Mesenchymal stem cell (in vitro differentiated cells and primary cell): ENCODE data around the gene XRN2.

Experiments used
- DNase-seq: peaks from one replicate; pipeline ENCODE4 v3.0.0-alpha.2; 2013
- H2AFZ ChIP-seq: one replicate; pipeline ENCODE4 v1.6.1; 2013; ENCODE audit warnings: low read depth, mild to moderate bottlenecking, control low read depth, inconsistent platforms, low read length, moderate library complexity
- H2AK5ac ChIP-seq: 2 replicates; pipeline ENCODE4 v1.6.1; 2013; ENCODE audit warnings: low read length, moderate library complexity, mild to moderate bottlenecking, inconsistent platforms; ENCODE audit not compliant: severe bottlenecking
- H2BK120ac ChIP-seq: one replicate; pipeline ENCODE4 v1.6.1; 2013; ENCODE audit warnings: low read depth, mild to moderate bottlenecking, inconsistent platforms, low read length, moderate library complexity
- H2BK12ac ChIP-seq, 2 experiments: one replicate each; pipeline ENCODE4 v1.6.1; 2013; ENCODE audit warnings: inconsistent platforms in 2 of 2, low read length in 2 of 2, mild to moderate bottlenecking in 2 of 2, moderate library complexity in 2 of 2, control low read depth in 1 of 2
- H2BK15ac ChIP-seq: one replicate; pipeline ENCODE4 v1.6.1; 2013; ENCODE audit warnings: mild to moderate bottlenecking, low read depth, inconsistent platforms; ENCODE audit not compliant: poor library complexity, severe bottlenecking
- H2BK5ac ChIP-seq: 2 replicates; pipeline ENCODE4 v1.6.1; 2013; ENCODE audit warnings: low read depth, mild to moderate bottlenecking, low read length, control low read depth, inconsistent platforms; ENCODE audit not compliant: poor library complexity, severe bottlenecking
- H3K14ac ChIP-seq, 2 experiments: one replicate each; pipeline ENCODE4 v1.6.1; 2013; ENCODE audit warnings: inconsistent platforms in 2 of 2, low read length in 2 of 2, control low read depth in 1 of 2, mild to moderate bottlenecking in 1 of 2, moderate library complexity in 1 of 2
- H3K18ac ChIP-seq, 2 experiments: one replicate each; pipeline ENCODE4 v1.6.1; 2013; ENCODE audit warnings: inconsistent platforms in 2 of 2, low read length in 2 of 2, control low read depth in 1 of 2, low read depth in 1 of 2, mild to moderate bottlenecking in 1 of 2
- H3K23ac ChIP-seq, 2 experiments: one replicate each; pipeline ENCODE4 v1.6.1; 2013; ENCODE audit warnings: inconsistent platforms in 2 of 2, low read length in 2 of 2, mild to moderate bottlenecking in 2 of 2, moderate library complexity in 2 of 2, control low read depth in 1 of 2
- H3K27ac ChIP-seq: 2 replicates; pipeline ENCODE4 v1.5.1; 2013; ENCODE audit warnings: mild to moderate bottlenecking, moderate library complexity, low read length, control low read depth, inconsistent platforms; ENCODE audit not compliant: poor library complexity, severe bottlenecking
- H3K27me3 ChIP-seq, 2 experiments: 2 replicates each; pipeline versions ENCODE4 v1.6.1 to v1.7.0; 2013; ENCODE audit warnings: low read length in 2 of 2, mild to moderate bottlenecking in 2 of 2, moderate library complexity in 2 of 2, control low read depth in 1 of 2, inconsistent platforms in 1 of 2; ENCODE audit not compliant: control insufficient read depth in 1 of 2, insufficient read depth in 1 of 2
- H3K36me3 ChIP-seq, 2 experiments: 2 replicates each; pipeline versions ENCODE4 v1.6.1 to v1.7.0; 2013; ENCODE audit warnings: low read length in 2 of 2, control low read depth in 1 of 2, inconsistent platforms in 1 of 2, low read depth in 1 of 2, mild to moderate bottlenecking in 1 of 2; ENCODE audit not compliant: insufficient read depth in 2 of 2, control insufficient read depth in 1 of 2
- H3K4ac ChIP-seq, 2 experiments: one replicate each; pipeline ENCODE4 v1.6.1; 2013; ENCODE audit warnings: inconsistent platforms in 2 of 2, low read length in 2 of 2, mild to moderate bottlenecking in 2 of 2, moderate library complexity in 2 of 2, control low read depth in 1 of 2, low read depth in 1 of 2
- H3K4me1 ChIP-seq: 2 replicates; pipeline ENCODE4 v1.6.1; 2013; ENCODE audit warnings: low read depth, low read length, control low read depth; ENCODE audit not compliant: control insufficient read depth, insufficient read depth
- H3K4me2 ChIP-seq: 2 replicates; pipeline ENCODE4 v1.6.1; 2013; ENCODE audit warnings: low read length, mild to moderate bottlenecking, inconsistent platforms; ENCODE audit not compliant: poor library complexity, severe bottlenecking
- H3K4me3 ChIP-seq, 2 experiments: 2 replicates each; pipeline versions ENCODE4 v1.5.1 to v1.7.0; 2013; ENCODE audit warnings: low read length in 2 of 2, mild to moderate bottlenecking in 2 of 2, control low read depth in 1 of 2, low read depth in 1 of 2; ENCODE audit not compliant: insufficient read depth in 1 of 2
- H3K79me1 ChIP-seq: replicated peaks from 2 replicates; pipeline ENCODE4 v1.6.1; 2013; ENCODE audit warnings: mild to moderate bottlenecking, control low read depth, low read length, inconsistent platforms; ENCODE audit not compliant: poor library complexity, severe bottlenecking
- H3K9ac ChIP-seq: 2 replicates; pipeline ENCODE4 v1.7.0; 2013; ENCODE audit warnings: mild to moderate bottlenecking, low read length, moderate library complexity
- H3K9me3 ChIP-seq: 2 replicates; pipeline ENCODE4 v1.7.0; 2013; ENCODE audit warnings: mild to moderate bottlenecking, low read length; ENCODE audit not compliant: control insufficient read depth
- H4K8ac ChIP-seq: one replicate; pipeline ENCODE4 v1.6.1; 2013; ENCODE audit warnings: inconsistent platforms, mild to moderate bottlenecking, low read length, moderate library complexity
- H4K91ac ChIP-seq: one replicate; pipeline ENCODE4 v1.6.1; 2013; ENCODE audit warnings: mild to moderate bottlenecking, low read length, inconsistent platforms
- WGBS: methylation state at CpG from one replicate; pipeline ENCODE4 v1.1.7; 2013; ENCODE audit warnings: mixed read lengths; 5-methylcytosine and 5-hydroxymethylcytosine counted together

The XRN2 gene

DNA sequence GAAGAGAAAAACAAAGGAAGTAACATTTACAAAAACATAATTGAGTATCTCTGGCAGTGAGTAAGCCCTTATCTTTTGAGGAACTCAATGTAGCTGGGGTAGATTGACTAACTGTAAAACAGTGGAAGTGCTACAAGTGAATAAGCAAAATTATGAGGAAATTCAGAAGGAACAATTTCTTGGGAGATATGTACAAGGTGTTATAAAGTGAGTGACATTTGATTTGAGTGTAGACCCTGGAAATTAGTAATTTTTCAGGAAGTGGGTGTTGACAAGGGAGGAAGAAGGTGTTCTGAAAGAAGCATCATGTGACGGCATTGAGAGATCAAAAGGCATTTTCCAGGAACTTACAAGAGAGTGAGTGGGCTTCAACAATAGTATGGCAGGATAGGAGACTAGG is 22.2 kb downstream of the XRN2 start:
- Histone ChIP-seq H3K36me3 (peaks cover 0 to 26% of the 10 kb centered on the region in 2 experiments), H2AFZ (no peak overlapping the region), H3K4me1 (peaks cover 3% of the 10 kb centered on the region), H2BK15ac (no peak overlapping the region), H4K91ac (no peak overlapping the region), H3K27me3 (no peaks in the 10 kb centered on the region), H3K14ac (no peak overlapping the region), H3K4me3 (no peak overlapping the region), H3K9me3 (peaks cover 5% of the 10 kb centered on the region), H3K18ac (no peak overlapping the region), H3K27ac (no peak overlapping the region), H3K23ac (no peak overlapping the region), H3K79me1 (peaks cover 9% of the 10 kb centered on the region), H2BK12ac (no peak overlapping the region), H2AK5ac (no peak overlapping the region), H3K4ac (no peak overlapping the region), H2BK5ac (no peak overlapping the region), H4K8ac (no peak overlapping the region), H3K9ac (no peak overlapping the region), H3K4me2 (no peak overlapping the region), H2BK120ac (no peak overlapping the region)
- WGBS: 100% methylated on average over 1 of the region's 1 CpG
- peak; percentile 19 for DNase-seq

DNA sequence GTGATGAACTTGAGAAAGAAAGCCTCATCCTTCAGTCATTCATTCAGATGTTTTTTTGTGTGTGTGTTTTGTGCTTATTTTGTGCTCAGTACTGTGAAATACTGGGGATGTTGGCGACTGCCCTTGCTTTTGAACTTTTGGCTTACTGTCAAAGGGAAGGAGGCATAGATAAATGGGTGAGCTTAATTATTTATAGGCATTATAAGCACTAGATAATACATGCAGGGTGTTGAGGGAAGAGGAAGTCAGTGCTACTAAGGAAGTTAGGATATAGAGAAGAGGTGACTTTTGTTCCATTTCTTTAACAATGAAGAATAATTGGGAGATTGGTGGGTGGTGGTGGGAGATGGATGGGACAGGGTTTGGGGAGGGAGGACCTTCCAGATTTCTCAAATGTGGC is 23.6 kb downstream of the XRN2 start:
- no peak overlapping the region for H2BK120ac ChIP-seq
- peaks cover 3% of the 10 kb centered on the region for H3K4me1 ChIP-seq
- H2AFZ ChIP-seq: no peak overlapping the region
- no peak overlapping the region for H3K18ac ChIP-seq
- no peak overlapping the region for H3K4ac ChIP-seq
- no peak overlapping the region for H3K4me2 ChIP-seq
- H4K91ac ChIP-seq: no peak overlapping the region
- H3K23ac ChIP-seq: no peak overlapping the region
- H3K4me3 ChIP-seq: no peak overlapping the region
- H2BK15ac ChIP-seq: no peak overlapping the region
- peaks cover 9% of the 10 kb centered on the region for H3K79me1 ChIP-seq
- no peak for DNase-seq
- WGBS: 94% methylated on average over 1 of the region's 1 CpG
- H3K27me3 ChIP-seq: no peaks in the 10 kb centered on the region
- no peak overlapping the region for H2AK5ac ChIP-seq
- H3K14ac ChIP-seq: no peak overlapping the region
- no peak overlapping the region for H2BK5ac ChIP-seq
- no peak overlapping the region for H3K27ac ChIP-seq
- H3K9me3 ChIP-seq: peaks cover 5% of the 10 kb centered on the region
- peaks cover 0 to 40% of the 10 kb centered on the region in 2 experiments for H3K36me3 ChIP-seq
- no peak overlapping the region for H4K8ac ChIP-seq
- H3K9ac ChIP-seq: no peak overlapping the region
- no peak overlapping the region for H2BK12ac ChIP-seq

DNA sequence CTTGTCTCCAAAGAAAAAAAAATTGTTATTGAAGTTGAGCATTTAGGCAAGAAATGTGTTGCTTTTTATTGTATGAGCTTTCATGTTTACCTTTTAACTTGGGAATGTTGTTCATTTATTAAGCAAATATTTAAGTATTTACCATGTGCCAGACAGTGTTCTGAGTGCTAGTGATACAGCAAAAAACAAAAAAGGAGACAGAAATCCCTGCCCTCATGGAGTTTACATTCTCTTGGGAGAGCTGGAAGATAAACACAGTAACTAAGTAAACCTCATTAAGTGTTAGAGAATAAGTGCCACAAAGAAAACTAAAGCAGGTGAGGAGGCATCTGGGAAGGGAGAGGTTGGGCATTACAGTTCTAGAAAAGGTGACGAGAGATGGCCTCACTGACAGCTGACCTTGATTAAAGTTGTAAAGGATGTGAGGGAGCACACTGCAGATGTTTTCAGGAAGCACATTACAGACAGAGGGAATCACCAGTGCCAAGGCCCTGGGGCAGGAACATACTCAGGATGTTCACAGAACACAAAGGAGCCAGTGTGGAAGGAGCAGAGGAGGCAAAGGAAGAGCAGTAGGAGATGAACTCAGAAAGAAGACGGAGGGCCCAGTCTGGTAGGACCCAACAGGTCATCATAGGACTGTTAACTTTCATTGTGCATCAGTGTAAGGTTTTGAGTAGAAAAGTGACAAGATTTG is 33.5 kb downstream of the XRN2 start:
- 97% methylated on average over 2 of the region's 2 CpGs for WGBS
- no peak overlapping the region for H2AK5ac ChIP-seq
- H3K9ac ChIP-seq: no peak overlapping the region
- H3K27me3 ChIP-seq: no peaks in the 10 kb centered on the region
- no peak overlapping the region for H3K4me3 ChIP-seq
- DNase-seq: no peak
- peaks cover 40% of the 10 kb centered on the region for H3K79me1 ChIP-seq
- no peak overlapping the region for H2BK120ac ChIP-seq
- H3K4me2 ChIP-seq: no peak overlapping the region
- no peak overlapping the region for H2AFZ ChIP-seq
- H3K18ac ChIP-seq: no peak overlapping the region
- no peak overlapping the region for H2BK12ac ChIP-seq
- H3K27ac ChIP-seq: no peak overlapping the region
- H3K4me1 ChIP-seq: no peaks in the 10 kb centered on the region
- H3K9me3 ChIP-seq: no peaks in the 10 kb centered on the region
- no peak overlapping the region for H4K91ac ChIP-seq
- no peak overlapping the region for H4K8ac ChIP-seq
- H3K36me3 ChIP-seq: peaks cover 19 to 100% of the 10 kb centered on the region in 2 experiments
- H3K14ac ChIP-seq: no peak overlapping the region
- H3K4ac ChIP-seq: no peak overlapping the region
- peak overlapping the region in 1 of 2 experiments; percentile 60 for H3K23ac ChIP-seq
- no peak overlapping the region for H2BK5ac ChIP-seq
- H2BK15ac ChIP-seq: no peak overlapping the region

DNA sequence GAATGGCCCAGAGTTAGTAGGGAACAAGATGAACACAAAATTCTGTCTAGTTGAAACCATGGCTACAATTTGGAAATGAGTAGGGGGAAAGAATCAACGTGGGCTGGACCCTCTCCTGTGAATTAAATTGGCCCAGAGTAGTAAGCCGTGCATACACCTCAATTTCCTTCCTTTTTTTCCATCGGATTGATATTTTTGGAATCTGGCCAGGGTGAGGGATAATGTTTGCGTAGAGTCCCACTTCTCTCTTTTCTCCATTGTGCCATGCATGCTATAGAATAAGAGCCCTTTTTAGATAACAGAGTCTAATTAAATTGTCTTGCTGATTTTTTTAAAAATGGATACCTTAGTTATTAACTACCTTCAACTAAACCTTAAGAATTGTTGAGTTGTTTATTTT is 35.2 kb downstream of the XRN2 start:
- Histone ChIP-seq H2AFZ (no peak overlapping the region), H3K27me3 (no peaks in the 10 kb centered on the region), H4K8ac (no peak overlapping the region), H3K4me2 (no peak overlapping the region), H3K18ac (no peak overlapping the region), H2BK12ac (no peak overlapping the region), H3K14ac (no peak overlapping the region), H3K4ac (no peak overlapping the region), H2BK15ac (no peak overlapping the region), H3K9me3 (no peaks in the 10 kb centered on the region), H3K27ac (no peak overlapping the region), H2BK5ac (no peak overlapping the region), H3K36me3 (peaks cover 16 to 96% of the 10 kb centered on the region in 2 experiments), H2BK120ac (no peak overlapping the region), H3K9ac (no peak overlapping the region), H3K4me1 (no peaks in the 10 kb centered on the region), H2AK5ac (no peak overlapping the region), H4K91ac (no peak overlapping the region), H3K79me1 (peaks cover 38% of the 10 kb centered on the region), H3K4me3 (no peak overlapping the region), H3K23ac (no peak overlapping the region)
- 75% methylated on average over 2 of the region's 4 CpGs for WGBS
- DNase-seq: no peak
